Measurements from ENCODE around the gene TARDBP. TPM values are rescaled to one million over a fixed set of nuclear protein-coding genes. Genes with fewer than 3 reads are reported as not detected.

TARDBP gene
- total RNA-seq, 3 donors from 2014 or later (not counting 1 experiment from before 2014, with no cell fraction given): 148 to 171 (median 161) TPM

- peaks cover 23 to 52% of the 10 kb centered on the region in 2 donors for H3K4me1 Mint-ChIP-seq
- DNase-seq (no peak), ATAC-seq (no peak)
- H3K9me3 ChIP-seq (ENCODE audit: control insufficient read depth, insufficient read depth, low read length): no peaks in the 10 kb centered on the region
- H3K4me3 Mint-ChIP-seq: no peak overlapping the region
- peaks cover 14% of the 10 kb centered on the region for H3K36me3 Mint-ChIP-seq
- H3K4me1 ChIP-seq (ENCODE audit: control insufficient read depth, insufficient read depth, low read length): no peaks in the 10 kb centered on the region
- no peaks in the 10 kb centered on the region for H3K27me3 Mint-ChIP-seq (ENCODE audit: low read depth in 2 of 2)
- intact Hi-C loops (cut with micrococcal nuclease): no loop called here
- H3K36me3 ChIP-seq (ENCODE audit: control insufficient read depth, insufficient read depth, low read length): peaks cover 80% of the 10 kb centered on the region
- TF ChIP-seq, protein P1, sequence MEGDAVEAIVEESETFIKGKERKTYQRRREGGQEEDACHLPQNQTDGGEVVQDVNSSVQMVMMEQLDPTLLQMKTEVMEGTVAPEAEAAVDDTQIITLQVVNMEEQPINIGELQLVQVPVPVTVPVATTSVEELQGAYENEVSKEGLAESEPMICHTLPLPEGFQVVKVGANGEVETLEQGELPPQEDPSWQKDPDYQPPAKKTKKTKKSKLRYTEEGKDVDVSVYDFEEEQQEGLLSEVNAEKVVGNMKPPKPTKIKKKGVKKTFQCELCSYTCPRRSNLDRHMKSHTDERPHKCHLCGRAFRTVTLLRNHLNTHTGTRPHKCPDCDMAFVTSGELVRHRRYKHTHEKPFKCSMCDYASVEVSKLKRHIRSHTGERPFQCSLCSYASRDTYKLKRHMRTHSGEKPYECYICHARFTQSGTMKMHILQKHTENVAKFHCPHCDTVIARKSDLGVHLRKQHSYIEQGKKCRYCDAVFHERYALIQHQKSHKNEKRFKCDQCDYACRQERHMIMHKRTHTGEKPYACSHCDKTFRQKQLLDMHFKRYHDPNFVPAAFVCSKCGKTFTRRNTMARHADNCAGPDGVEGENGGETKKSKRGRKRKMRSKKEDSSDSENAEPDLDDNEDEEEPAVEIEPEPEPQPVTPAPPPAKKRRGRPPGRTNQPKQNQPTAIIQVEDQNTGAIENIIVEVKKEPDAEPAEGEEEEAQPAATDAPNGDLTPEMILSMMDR (IDR thresholded peaks at IDR 0.05): no peak
- WGBS (ENCODE audit: insufficient coverage): 96% methylated on average over 14 of the region's 14 CpGs
- H3K27ac ChIP-seq (ENCODE audit: low read length): no peak overlapping the region
- no peak overlapping the region for H3K4me3 ChIP-seq (ENCODE audit: low read length)
- H3K27ac Mint-ChIP-seq: peak overlapping the region in 1 of 2 donors; percentile 12
- no peaks in the 10 kb centered on the region for H3K27me3 ChIP-seq (ENCODE audit: control insufficient read depth, insufficient read depth, low read length)
- H3K9me3 Mint-ChIP-seq: no peaks in the 10 kb centered on the region
These were observed 10.7 kb downstream of the TARDBP start for GRCh38 chr1:11023201-11023600.

DNA sequence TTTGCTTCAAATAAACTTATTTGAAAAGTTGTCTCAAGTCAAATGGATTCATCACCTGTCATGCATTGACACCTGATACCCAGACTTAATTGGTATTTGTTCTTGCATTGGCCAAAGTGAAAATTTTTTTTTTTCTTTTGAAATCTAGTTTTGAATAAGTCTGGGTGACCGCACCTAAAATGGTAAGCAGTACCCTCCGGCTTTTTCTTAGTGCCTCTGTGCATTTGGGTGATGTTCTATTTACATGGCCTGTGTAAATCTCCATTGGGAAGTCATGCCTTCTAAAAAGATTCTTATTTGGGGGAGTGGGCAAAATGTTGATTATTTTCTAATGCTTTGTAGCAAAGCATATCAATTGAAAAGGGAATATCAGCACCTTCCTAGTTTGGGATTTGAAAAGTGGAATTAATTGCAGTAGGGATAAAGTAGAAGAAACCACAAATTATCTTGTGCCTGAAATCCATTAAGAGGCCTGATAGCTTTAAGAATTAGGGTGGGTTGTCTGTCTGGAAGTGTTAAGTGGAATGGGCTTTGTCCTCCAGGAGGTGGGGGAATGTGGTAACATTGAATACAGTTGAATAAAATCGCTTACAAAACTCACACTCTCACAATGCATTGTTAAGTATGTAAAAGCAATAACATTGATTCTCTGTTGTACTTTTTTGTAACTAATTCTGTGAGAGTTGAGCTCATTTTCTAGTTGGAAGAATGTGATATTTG is 11.9 kb downstream of the TARDBP start:
- peak overlapping the region; percentile 49 to 61 for H3K27ac Mint-ChIP-seq
- Histone ChIP-seq H3K27me3 (ENCODE audit: control insufficient read depth, insufficient read depth, low read length) (no peaks in the 10 kb centered on the region), H3K9me3 (ENCODE audit: control insufficient read depth, insufficient read depth, low read length) (no peaks in the 10 kb centered on the region), H3K27ac (ENCODE audit: low read length) (no peak overlapping the region), H3K4me3 (ENCODE audit: low read length) (no peak overlapping the region), H3K36me3 (ENCODE audit: control insufficient read depth, insufficient read depth, low read length) (peaks cover 69% of the 10 kb centered on the region), H3K4me1 (ENCODE audit: control insufficient read depth, insufficient read depth, low read length) (no peaks in the 10 kb centered on the region)
- H3K36me3 Mint-ChIP-seq: peaks cover 8% of the 10 kb centered on the region
- TF ChIP-seq, protein P1 (IDR thresholded peaks at IDR 0.05): no peak
- H3K4me1 Mint-ChIP-seq: peaks cover 17 to 45% of the 10 kb centered on the region in 2 donors
- intact Hi-C loops (cut with micrococcal nuclease): no loop called here
- no peak for DNase-seq
- 72% methylated on average over 2 of the region's 3 CpGs for WGBS (ENCODE audit: insufficient coverage)
- H3K4me3 Mint-ChIP-seq: no peak overlapping the region
- no peak for ATAC-seq
- no peaks in the 10 kb centered on the region for H3K27me3 Mint-ChIP-seq (ENCODE audit: low read depth in 2 of 2)
- H3K9me3 Mint-ChIP-seq: no peaks in the 10 kb centered on the region

- intact Hi-C loops (cut with micrococcal nuclease): no loop called here
- no peak for DNase-seq
- peaks cover 68% of the 10 kb centered on the region for H3K36me3 ChIP-seq (ENCODE audit: control insufficient read depth, insufficient read depth, low read length)
- no peaks in the 10 kb centered on the region for H3K9me3 ChIP-seq (ENCODE audit: control insufficient read depth, insufficient read depth, low read length)
- no peak overlapping the region for H3K27ac ChIP-seq (ENCODE audit: low read length)
- WGBS (ENCODE audit: insufficient coverage): 93% methylated on average over 1 of the region's 2 CpGs
- H3K27me3 Mint-ChIP-seq (ENCODE audit: low read depth in 2 of 2): no peaks in the 10 kb centered on the region
- TF ChIP-seq, protein P1 (IDR thresholded peaks at IDR 0.05): no peak
- H3K36me3 Mint-ChIP-seq: peaks cover 8% of the 10 kb centered on the region
- no peak overlapping the region for H3K27ac Mint-ChIP-seq
- no peaks in the 10 kb centered on the region for H3K27me3 ChIP-seq (ENCODE audit: control insufficient read depth, insufficient read depth, low read length)
- ATAC-seq: no peak
- peaks cover 17 to 45% of the 10 kb centered on the region in 2 donors for H3K4me1 Mint-ChIP-seq
- H3K9me3 Mint-ChIP-seq: no peaks in the 10 kb centered on the region
- no peaks in the 10 kb centered on the region for H3K4me1 ChIP-seq (ENCODE audit: control insufficient read depth, insufficient read depth, low read length)
- no peak overlapping the region for H3K4me3 ChIP-seq (ENCODE audit: low read length)
- H3K4me3 Mint-ChIP-seq: no peak overlapping the region
These were observed 12.4 kb downstream of the TARDBP start for GRCh38 chr1:11024874-11025203.

- H3K27ac ChIP-seq (ENCODE audit: low read length): no peak overlapping the region
- no peaks in the 10 kb centered on the region for H3K4me1 ChIP-seq (ENCODE audit: control insufficient read depth, insufficient read depth, low read length)
- H3K27ac Mint-ChIP-seq: no peak overlapping the region
- TF ChIP-seq, protein P1 (IDR thresholded peaks at IDR 0.05): no peak
- ATAC-seq (no peak), DNase-seq (no peak)
- intact Hi-C loops (cut with micrococcal nuclease): no loop called here
- H3K27me3 ChIP-seq (ENCODE audit: control insufficient read depth, insufficient read depth, low read length): no peaks in the 10 kb centered on the region
- H3K4me3 ChIP-seq (ENCODE audit: low read length): no peak overlapping the region
- peaks cover 67% of the 10 kb centered on the region for H3K36me3 ChIP-seq (ENCODE audit: control insufficient read depth, insufficient read depth, low read length)
- H3K9me3 Mint-ChIP-seq: no peaks in the 10 kb centered on the region
- H3K4me1 Mint-ChIP-seq: peaks cover 17 to 45% of the 10 kb centered on the region in 2 donors
- no peak overlapping the region for H3K4me3 Mint-ChIP-seq
- peaks cover 8% of the 10 kb centered on the region for H3K36me3 Mint-ChIP-seq
- H3K9me3 ChIP-seq (ENCODE audit: control insufficient read depth, insufficient read depth, low read length): no peaks in the 10 kb centered on the region
- WGBS (ENCODE audit: insufficient coverage): 100% methylated on average over 1 of the region's 1 CpG
- H3K27me3 Mint-ChIP-seq (ENCODE audit: low read depth in 2 of 2): no peaks in the 10 kb centered on the region
These were observed 13.2 kb downstream of the TARDBP start for GRCh38 chr1:11025618-11026017.
